Activated T-helper 1 cell treated with anti-CD3 and anti-CD28 coated beads, Interleukin-2, amount 50 U/mL, for 16 hours (primary cell): ENCODE data around the gene MPRIP.
"Not testable (repeated sequence)": the region's sequence is repeated elsewhere in the genome, so short reads cannot be mapped to it uniquely, and the experiment has no call there.

Source experiments
- DNase-seq, 2 donors: peaks; one replicate each; pipeline ENCODE4 v3.0.0-alpha.2; 2020; ENCODE audit warnings: low read depth in 1 of 2, low spot score in 1 of 2

Gene MPRIP, protein sequence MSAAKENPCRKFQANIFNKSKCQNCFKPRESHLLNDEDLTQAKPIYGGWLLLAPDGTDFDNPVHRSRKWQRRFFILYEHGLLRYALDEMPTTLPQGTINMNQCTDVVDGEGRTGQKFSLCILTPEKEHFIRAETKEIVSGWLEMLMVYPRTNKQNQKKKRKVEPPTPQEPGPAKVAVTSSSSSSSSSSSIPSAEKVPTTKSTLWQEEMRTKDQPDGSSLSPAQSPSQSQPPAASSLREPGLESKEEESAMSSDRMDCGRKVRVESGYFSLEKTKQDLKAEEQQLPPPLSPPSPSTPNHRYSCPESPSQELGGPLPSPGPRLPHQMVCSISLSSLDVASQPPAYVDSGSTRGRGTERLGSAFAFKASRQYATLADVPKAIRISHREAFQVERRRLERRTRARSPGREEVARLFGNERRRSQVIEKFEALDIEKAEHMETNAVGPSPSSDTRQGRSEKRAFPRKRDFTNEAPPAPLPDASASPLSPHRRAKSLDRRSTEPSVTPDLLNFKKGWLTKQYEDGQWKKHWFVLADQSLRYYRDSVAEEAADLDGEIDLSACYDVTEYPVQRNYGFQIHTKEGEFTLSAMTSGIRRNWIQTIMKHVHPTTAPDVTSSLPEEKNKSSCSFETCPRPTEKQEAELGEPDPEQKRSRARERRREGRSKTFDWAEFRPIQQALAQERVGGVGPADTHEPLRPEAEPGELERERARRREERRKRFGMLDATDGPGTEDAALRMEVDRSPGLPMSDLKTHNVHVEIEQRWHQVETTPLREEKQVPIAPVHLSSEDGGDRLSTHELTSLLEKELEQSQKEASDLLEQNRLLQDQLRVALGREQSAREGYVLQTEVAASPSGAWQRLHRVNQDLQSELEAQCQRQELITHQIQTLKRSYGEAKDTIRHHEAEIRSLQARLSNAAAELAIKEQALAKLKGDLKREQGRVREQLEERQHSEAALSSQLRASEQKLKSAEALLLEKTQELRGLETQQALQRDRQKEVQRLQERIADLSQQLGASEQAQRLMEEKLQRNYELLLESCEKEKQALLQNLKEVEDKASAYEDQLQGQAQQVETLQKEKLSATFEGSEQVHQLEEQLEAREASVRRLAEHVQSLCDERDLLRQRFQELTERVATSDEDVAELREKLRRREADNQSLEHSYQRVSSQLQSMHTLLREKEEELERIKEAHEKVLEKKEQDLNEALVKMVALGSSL (N-terminal part only)

GRCh38 chr17:17042384-17042736 lies at the start of gene MPRIP:
MPRIP (plus strand) TSS chr17:17042457; CDS start chr17:17042849, 392 bp downstream.
- DNase-seq = no peak

DNA sequence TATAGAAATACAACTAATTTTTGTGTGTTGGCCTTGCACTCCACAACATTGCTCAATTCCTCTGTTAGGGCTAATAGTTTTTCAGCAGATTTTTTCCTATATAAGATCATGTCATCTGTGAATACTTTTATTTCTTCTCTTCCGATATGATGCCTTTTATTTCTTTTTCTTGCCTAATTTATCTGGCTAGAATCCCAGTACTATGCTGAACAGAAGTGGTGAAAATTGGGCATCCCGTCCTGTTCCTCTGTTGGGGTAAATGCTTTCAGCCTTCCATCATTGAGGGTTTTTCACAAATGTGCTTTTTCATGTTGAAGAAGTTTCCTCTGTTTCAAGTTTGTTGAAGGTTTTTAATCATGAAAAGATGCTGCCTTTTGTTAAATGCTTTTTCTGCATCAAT lies 47.6 kb upstream of the MPRIP start:
- no peak for DNase-seq

GRCh38 chr17:16995930-16996329 lies 46.3 kb upstream of the MPRIP start:
- no peak for DNase-seq

DNA sequence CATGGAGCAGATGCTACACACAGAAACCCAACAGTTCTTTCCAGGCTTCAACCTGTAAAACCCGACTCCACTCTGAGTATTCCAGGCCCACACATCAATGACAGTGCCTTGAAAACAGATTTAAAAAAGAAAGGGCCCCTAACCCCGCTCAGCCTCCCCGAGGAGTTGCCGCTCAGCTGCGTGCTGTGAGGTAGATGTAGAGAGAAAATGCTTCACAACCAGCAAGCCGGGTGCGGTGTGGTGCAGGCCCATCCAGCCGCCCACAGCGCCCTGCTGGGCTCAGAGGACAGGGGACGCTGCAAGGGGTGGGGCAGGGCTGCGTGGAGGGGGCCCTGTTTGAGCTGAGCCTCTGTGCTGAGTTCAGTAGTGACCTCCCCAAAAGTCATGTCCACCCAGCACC lies 45.5 kb upstream of the MPRIP start:
- DNase-seq = not testable (repeated sequence)

DNA sequence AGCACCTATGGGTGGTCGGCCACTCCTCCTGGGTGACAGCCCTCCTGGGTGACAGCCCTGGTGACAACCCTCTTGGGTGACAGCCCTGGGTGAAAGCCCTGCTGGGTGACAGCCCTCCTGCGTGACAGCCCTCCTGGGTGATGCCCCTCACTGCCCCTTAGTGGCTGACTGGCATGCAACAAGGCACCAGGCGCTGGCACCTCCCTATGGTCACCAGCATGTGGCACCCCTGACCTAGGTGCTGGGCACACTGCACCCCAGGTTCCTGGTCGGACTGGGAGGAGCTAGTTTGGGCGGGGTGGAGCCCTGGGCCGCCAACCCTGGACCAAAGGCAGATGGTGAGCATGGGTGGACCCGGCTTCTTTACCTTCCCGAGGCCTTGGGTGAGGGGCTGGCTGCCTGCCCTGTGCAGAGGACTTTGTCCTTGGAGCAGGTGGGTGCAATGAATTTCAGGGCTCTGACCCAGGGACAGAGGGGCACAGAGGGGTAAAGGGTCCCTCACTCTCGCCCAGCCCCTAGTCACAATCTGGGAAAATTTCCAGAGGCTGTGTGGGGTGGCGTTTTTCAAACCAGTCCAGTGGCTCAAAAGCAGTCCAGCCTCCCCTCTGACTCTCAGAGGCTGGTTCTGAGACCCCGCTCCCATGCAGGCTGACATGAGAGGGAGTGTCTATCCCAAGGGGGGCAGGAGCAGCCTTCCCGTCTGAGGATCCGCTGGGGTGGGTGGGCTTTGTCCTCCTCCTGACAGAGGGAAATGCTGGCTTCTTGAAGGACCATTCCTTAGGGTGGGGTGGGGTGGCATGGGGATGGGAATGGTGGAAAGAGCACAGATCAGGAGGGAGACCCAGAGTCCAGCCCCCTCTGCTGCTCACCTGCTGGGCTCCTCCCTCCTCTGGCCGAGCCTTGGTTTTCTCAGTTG lies 44.5 kb upstream of the MPRIP start:
- DNase-seq = peak in 1 of 2 donors; percentile 58

- no peak for DNase-seq
Observed at GRCh38 chr17:16999931-17000625, 42.2 kb upstream of the MPRIP start.

DNA sequence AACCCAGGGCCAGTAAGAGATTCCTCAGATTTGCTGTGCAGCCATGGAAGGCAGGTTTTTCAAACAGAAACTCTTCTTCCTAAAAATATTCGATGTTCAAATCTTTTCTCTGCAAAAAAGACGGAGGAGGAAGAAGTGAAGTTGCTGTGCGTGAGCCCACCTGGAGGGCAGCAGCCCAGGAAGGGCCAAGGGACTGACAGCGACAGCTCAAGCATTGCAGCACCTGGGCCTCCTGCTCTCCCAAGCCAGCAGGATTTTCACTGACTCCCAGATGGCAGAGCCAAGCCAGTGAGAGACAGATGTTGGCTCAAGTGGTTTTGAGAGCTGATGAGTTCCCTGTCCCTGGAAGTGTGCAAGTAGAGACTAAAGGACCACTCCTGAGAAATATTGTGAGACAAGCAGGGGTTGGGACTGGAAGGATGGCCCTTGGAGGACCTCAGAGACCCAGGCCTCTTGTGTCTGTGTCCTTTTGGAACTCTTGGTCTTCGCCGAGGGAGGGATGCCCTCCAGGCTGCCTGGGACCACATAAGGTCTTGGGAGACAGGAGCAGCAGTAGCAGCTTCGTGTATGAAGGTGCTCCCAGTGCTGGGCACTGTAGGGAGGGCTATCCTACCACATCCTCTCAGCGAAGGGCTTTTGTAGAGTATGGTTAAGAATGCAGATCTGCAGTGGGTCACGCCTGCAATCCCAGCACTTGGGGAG lies 41.0 kb upstream of the MPRIP start:
- no peak for DNase-seq

- peak; percentile 63 for DNase-seq
Observed at GRCh38 chr17:17001874-17002520, 40.3 kb upstream of the MPRIP start.

DNA sequence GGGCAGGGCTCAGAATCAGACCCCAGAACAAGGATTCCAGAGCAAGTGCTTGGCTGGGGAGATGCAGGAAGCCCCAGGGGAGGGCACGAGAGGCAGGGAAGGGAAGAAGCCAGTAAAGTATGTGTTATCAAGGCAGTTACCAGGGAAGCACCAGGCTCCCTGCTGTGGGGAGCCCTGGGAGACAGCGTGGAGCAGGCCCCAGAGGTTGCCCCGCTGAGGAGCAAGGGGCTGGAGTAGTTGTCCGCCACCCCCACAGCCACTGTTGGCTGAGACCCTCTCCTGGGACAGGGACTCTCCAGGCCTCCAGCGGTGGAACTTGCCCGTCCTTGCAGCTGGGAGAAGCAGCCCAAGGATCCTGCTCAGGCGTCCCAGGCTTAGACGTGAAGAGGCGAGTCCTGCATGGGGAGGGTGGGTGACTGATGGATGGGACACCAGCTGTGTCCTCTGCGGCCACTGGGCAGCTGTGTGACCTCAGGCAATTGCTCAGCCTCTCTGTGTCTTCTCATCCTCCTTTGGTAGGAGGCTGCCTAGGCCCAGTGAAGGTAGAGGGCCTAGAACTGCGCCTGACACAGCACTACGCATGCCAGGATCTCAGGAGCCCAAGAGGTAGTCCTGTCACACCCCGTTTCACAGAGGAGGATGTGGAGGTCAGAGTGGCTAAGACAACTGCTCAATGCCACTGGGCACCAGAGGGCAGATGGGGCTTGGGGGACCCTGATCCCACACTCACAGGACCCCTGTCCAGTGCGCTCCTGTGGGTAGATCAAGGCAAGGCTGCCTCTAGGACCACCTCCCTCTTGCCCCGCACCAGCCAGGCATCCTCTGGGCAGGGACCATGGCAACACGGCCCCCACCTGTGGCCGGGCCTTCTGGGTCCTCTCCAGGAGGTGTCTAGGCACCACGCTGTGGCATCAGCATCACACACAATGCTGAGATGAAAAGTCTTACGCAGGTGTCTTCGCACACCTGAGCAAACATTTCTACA lies 39.2 kb upstream of the MPRIP start:
- DNase-seq = not testable (repeated sequence)

GRCh38 chr17:17004251-17004996 lies 37.8 kb upstream of the MPRIP start:
- no peak for DNase-seq

DNA sequence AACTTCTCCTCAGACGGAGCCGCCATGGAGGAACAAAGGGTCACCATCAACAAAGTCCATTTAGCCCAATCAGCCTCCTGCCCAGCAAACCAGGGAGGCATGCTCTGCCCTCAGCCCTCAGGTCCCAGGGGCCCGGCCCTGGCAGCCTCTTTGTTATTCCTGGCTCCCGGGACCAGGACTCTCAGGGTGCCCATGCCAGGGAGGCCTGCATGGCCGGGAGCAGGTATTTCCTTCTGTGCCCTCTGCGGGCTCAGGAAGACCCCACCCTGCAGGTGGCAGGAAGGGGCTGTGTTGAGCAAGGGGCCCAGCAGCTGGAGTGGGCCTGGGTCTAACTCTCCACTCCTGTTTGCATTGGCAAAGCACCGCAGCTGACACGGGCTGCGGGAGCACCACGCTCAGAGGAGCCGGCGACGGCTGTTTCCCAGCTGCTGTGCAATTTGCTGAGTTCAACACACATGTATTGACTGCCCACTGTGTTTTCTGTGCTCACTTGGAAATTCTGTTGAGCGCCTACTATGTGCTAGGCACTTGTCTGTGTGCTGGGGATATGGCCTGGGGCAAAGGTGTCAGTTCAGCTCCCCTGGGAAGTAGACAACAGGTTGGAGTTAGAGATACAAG lies 37.2 kb upstream of the MPRIP start:
- DNase-seq = not testable (repeated sequence)

DNA sequence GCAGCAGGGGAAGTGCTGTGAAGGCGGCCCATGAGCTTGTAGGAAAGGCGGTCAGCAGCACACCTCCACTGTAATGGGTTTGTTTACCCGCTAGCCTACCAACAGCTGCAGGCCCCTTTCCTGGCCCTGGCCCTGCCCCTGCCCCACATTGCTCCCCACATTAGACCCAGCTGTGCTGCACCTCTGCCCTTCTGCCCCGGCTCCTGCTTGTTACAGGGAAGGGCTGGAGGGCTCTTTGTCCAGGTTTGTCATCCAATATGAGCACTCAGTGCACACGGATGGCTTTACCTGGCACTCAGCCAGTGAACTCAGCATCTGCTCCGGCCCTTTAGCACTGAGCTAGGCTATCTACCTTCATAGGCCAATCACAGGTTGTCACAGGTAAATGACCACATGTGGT lies 34.4 kb upstream of the MPRIP start:
- DNase-seq = not testable (repeated sequence)

- not testable (repeated sequence) for DNase-seq
Observed at GRCh38 chr17:17008621-17009397, 33.4 kb upstream of the MPRIP start.

DNA sequence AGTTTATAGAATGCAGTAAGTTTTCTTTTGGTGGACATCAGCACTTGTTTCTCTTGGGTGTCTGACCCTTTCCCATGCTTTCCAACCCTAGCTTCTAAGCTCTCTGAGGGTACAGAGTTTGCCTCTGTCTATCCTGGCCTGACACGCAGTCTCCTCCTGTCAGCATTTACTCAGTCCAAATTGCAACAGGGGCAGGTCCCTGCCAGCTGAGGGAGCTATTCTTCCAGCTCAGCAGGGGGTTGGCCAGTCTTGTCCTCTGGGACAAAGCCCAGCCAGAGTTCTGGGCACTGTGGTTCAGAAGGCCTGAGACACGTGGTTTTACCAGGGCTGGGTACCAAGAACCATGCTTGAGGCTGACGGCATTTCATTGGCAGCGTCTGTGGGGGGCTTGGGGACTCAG lies 32.3 kb upstream of the MPRIP start:
- DNase-seq = not testable (repeated sequence)

DNA sequence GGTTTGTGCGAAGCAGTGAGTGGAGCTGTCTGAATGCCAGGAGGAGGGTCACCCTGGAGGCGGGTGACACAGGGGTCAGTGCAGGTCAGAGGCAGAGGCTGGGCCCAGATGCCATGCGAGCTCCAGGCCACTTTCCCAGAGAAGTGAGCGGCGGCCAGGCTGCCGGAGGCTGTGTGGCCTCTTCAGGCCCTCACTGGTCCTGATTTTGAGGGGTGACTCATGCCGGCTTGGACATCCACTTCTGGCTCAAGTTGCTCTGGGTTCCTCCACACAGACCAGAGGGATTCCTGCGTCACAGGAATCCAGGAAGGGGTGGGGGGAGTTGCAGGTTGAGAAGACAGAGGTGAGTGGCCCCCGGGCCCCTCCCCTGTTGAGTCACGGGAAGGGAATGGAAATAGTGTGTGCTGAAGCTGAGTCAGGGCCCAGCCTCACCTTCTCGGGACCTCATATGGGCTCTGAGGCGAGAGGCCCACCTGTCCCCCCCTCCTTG lies 31.7 kb upstream of the MPRIP start:
- DNase-seq = not testable (repeated sequence)
